NCI-H146 treated with DMSO at 0.1 percent for 48 hours (cell line): ENCODE data around the gene DHX36.

Experiments
- DNase-seq: peaks from one replicate; lab custom pipeline; 2025; ENCODE audit not compliant: unreplicated experiment; lab: John Stamatoyannopoulos, UW

Gene DHX36

GRCh38 chr3:154224866-154225265 lies 99.4 kb downstream of the DHX36 start:
- DNase-seq, result no peak

GRCh38 chr3:154224366-154224765 lies 99.9 kb downstream of the DHX36 start:
- DNase-seq, result no peak

- no peak for DNase-seq
Measured at GRCh38 chr3:154223519-154223918, 100.8 kb downstream of the DHX36 start.
